ENCODE results near the gene ENDOU.
A peak's percentile ranks its signal among the peaks of the same experiment; 100 is the strongest.

The ENDOU gene, protein sequence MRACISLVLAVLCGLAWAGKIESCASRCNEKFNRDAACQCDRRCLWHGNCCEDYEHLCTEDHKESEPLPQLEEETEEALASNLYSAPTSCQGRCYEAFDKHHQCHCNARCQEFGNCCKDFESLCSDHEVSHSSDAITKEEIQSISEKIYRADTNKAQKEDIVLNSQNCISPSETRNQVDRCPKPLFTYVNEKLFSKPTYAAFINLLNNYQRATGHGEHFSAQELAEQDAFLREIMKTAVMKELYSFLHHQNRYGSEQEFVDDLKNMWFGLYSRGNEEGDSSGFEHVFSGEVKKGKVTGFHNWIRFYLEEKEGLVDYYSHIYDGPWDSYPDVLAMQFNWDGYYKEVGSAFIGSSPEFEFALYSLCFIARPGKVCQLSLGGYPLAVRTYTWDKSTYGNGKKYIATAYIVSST

DNA sequence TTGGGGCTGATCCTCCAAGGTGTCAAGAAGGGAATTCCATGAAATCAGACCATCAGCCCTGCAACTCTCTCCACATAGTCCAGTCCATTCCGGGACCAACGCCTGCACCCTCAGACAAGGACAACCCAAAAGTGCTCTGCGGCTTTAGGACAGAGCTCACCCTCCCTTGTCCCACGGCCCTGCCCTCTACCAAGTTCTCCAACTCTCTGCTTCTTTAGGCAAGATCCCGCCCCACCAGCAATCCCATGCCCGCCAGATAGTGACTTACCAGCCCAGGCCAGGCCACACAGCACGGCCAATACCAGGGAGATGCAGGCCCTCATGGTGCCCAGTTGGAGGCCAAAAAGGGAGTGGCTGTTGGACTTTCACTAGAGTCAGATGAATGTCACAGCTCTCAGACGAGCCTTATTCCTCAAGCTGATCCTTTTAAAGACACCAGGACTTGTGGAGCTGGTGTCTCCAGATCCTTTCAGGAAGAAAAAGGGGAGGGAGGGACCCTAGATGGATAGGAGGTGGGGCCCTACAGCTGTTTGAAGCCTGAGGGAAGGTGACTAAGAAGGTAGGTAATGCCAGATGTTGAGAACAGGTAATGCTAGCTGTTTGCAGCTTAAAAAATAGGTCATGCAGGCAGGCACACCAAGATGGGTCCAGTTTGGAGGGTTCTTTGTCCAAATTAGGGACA lies at the start of gene ENDOU:
ENDOU (minus strand) TSS at position 400 of the 682 bp plus-strand sequence; CDS start at position 323, 77 bp downstream.
- DNase-seq (ENCODE audit: low read depth) = no peak

- no peak for DNase-seq (ENCODE audit: low read depth)
These were observed 49.4 kb upstream of the ENDOU start for GRCh38 chr12:47774663-47775062.

DNA sequence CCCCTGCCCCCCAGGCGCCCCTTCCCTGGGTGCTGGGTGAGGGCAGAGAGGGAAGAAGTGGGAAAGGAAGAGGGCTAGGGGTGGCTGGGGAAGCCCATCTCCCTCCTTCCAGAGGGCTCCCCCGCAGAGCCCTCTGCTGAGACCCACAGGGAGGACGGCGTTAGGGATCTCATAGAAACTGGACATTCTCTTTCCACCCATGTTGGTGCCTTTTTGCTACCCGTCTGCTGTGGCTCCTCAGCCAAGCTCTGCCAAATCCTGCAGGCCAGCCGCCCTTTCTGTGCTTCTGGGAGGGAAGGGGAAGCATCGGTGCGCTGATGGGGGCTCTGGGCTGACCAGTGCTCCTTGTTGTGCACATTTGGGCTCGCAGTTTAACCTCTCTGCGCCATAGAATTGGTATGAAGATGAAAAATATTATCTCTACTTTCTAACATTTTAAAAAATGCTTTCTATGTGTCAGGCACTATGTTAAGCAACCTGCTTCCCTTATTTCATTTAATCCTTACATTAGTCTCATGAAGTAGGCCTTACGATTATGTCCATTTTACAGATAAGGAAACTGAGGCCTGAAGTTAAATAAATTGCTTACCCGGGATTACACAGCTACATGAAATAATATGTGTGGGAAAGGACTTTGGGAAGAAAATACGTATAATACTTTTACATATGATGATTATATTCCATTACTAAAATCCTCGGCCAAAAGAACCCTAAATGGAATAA lies 48.7 kb upstream of the ENDOU start:
- DNase-seq (ENCODE audit: low read depth) = no peak

DNA sequence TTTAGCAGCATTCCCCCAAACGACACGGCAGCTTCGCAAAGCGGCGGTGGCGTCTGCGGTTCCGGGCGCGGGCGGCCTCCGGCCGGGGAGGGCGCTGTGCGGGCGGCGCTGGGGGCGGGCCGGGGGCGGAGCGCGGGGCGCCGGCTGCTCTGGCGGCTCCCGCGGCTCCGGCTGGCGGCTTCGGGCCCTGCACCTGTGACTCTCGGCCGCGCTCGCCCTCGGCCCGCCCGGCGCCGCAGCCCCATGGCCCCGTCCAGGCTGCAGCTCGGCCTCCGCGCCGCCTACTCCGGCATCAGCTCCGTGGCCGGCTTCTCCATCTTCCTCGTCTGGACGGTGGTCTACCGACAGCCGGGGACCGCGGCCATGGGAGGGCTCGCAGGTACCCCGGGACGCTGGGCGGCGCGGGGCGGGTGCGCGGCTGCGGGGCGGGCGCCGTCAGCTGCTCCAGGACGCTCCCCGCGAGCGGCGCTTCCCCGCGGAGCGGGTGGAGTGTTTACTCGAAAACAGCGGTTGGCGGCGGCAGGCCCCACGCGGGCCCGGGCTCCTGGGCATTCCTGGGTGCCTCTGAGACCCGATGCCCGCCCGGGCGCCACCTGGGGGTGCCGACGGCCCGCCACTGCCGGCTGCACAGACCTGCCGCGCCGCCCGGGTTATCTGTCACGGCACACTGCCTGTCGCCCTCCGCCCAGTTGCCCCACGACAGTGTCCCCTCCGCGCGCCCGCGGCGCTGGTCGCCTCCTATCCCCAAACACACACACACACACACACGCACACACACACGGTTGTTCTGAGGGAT lies 48.0 kb upstream of the ENDOU start, which contains the start of gene SLC48A1:
SLC48A1 (plus strand) TSS at position 177 of the 796 bp plus-strand sequence; CDS start at position 244, 67 bp downstream.
- peak; percentile 28 for DNase-seq (ENCODE audit: low read depth)

GRCh38 chr12:47772738-47773061 lies 47.4 kb upstream of the ENDOU start:
- no peak for DNase-seq (ENCODE audit: low read depth)

GRCh38 chr12:47772094-47772660 lies 46.9 kb upstream of the ENDOU start:
- no peak for DNase-seq (ENCODE audit: low read depth)

GRCh38 chr12:47771304-47771703 lies 46.0 kb upstream of the ENDOU start:
- no peak for DNase-seq (ENCODE audit: low read depth)

GRCh38 chr12:47770086-47770726 lies 44.9 kb upstream of the ENDOU start:
- no peak for DNase-seq (ENCODE audit: low read depth)

DNA sequence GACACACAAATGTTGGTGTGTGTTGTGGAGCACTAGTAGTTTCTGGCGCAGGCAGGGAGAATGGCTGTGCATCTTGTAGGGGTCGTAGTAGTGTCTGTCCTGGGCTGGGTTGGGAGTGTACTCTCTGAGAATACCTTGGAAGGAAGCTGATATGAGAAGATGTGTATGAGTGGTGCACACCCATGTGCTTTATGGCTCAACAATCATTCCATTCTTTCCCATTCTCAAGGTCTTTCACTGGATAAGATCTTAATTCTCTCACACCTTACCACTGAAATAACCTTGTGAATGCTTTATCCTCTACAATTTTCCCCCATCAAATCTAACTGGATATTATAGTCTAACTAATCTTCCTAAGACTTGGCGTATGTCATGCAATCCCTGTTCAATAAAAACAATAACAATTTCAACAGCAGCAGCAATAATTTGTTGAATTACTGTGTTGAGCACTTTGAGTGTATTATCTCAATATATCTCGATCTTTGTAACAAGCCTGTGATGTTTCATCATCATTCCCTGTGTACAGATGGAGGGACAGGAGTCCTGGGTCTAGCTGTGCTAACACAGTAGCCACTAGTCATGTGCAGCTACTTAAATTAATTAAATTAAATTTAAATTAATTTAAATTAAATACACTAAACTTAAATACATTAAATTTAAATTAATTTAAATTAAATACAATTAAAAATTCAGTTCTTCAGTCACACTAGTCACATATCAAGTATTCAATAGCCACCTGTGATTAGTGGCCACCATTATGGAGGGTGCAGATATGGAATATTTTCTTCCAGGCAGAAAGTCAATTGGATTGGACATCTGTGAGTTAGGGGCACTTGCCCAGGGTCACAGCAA lies 44.2 kb upstream of the ENDOU start:
- DNase-seq (ENCODE audit: low read depth) = no peak

DNA sequence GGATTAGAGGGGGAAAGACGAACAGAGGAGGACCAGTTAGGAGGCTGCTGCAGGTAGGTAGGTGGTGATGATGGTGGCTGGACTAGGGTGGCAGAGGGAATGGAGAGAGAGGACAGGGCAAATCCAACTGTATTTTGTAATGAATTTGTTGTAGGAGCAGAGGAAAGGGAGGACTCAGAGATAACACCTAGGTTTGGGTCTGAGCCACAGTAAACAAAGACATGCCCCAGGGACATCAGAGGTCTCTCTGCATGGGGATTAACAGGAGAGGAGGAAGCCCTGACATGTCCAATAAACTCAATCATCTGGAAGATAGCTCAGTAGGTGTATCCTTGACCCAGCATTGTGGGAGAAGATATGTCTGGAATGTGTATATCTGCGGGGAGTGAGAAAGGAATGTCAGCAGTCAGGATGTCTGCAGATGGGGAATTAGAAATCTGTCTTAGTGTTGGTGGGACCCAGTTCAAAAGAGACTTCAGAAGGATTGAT lies 43.1 kb upstream of the ENDOU start:
- no peak for DNase-seq (ENCODE audit: low read depth)

DNA sequence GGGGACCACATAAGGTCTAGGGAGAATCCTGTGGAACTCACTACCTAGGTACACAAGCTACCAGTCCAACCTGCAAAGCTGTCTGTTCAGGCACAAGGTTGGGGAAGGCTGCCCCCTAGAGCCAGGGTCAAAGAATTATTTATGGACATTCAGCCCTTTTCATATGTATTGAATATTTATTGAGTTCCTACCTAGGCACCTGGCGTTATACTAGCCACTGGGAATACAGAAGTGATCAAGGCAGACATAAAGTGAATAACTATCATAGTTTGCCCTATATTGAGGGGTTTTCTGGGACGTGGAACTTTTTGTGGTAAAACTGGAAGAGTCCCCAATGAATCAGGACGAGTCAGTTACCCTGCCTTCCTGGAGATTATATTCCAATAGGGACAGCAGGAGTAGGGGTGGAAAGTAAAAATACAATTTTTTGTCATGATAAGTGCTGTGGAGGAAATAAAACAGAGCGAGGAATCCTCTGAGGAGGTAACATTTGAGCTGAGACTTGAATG lies 42.0 kb upstream of the ENDOU start:
- DNase-seq (ENCODE audit: low read depth) = no peak

DNA sequence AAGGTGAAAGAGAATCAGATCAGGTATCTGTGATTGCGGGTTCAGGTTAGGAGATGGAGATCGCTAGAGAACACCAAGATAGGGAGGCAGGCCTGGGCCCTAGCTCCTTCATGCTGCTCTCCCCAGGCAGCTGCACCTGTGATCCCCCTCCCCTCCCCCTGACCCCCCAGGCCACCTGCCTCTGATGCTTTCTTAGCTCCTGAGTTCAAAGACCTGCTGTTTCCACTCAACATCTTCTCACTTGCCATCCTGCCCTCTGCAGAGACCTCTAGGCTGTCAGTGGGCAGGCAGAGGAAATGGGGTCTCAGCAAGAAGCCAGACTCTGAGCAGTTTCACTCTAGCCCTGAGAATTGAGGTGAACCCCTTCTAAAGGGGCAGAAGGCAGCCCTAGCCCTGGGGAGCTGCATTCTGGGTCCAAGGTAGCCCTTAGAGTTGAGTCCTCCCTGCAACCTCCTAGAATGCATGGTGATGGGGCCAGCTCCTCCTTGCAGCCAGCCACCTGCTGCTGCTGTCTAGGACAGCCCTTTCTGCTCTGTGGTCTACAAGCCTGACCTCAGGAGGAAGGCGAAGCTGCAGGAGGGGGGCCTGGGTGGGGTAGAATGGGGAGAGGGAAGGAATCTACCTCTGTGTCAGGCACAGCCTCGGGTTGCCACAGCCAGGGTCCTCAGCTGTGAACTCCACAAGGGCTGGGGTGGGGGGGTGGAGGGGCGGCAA lies 41.4 kb upstream of the ENDOU start:
- DNase-seq (ENCODE audit: low read depth) = no peak

GRCh38 chr12:47763481-47764346 lies 38.4 kb upstream of the ENDOU start:
- DNase-seq (ENCODE audit: low read depth) = no peak

DNA sequence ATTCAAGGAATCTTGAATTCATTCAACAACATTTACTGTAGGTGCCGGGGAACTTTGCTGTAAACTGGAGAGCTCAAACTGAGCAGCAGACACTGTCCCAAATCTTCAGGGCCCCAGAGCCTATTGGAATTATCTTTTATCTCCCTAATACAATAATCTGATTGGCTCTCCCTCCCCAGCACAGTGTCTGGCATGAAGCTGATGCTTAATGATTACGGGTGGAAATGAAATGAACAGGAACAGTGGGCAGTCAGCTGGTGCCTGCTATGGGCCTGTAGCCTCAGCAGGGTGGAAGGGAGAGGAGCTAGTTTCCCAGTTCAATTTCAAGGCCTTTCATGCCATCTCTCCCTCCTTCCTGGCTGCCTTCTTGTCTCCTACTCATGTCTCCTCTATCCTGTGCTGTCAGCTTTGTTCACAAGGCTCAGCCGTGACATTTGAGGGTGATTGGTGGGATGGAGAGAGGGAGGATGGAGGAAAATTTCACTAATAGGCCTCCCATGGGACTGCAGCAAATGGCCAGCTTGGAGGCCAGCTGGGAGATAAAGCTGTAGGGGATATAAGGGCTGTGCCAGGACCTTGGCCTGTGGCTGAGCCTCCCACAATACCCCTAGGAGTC lies 37.7 kb upstream of the ENDOU start:
- no peak for DNase-seq (ENCODE audit: low read depth)

DNA sequence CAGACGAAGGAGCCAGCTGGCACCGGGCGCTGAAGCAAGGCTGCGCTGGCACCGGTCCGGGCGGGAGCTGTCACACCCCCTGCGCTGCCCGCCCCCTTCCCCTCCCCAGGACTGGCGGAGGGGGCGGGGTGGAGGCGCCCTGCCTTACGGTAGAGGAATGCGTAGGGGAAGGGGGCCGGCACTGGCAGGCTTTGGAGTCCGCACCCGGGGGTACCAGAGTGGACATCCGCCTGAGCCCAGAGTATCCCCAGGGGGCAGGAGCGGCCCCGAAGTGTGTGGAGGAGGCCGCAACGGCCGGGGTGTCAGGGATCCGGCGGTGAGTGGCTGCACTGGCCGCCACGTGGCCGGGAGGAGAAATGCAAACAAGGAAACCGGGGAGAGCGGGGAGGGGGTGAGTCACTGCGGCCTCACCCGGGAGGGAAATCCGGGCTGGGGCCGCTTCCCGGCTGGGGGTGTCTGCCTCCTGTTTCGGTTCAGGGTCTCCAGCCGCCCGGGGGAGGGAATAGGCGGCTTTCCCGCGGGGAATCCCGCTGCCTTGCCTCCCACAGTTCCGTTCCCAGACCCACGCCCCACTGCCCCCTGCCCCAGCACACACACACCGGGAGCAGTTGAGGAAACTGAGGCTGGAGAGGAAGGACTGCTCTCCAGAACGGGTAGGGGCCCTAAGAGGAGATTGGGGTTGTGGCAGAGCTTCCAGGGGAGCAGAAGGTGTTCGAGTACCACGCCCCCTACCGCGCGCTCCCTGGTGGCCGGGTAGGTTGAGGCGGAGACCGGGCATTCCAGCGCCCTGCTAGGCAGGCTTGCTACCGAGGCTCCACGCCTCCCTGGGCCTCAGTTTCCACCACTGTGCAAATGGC lies 33.8 kb upstream of the ENDOU start, which contains the start of gene RAPGEF3:
RAPGEF3 (minus strand) TSS at position 47 of the 857 bp plus-strand sequence. CDS start 324 bp downstream, outside the sequence.
- peak; percentile 69 for DNase-seq (ENCODE audit: low read depth)

GRCh38 chr12:47758584-47758833 lies 33.2 kb upstream of the ENDOU start:
- no peak for DNase-seq (ENCODE audit: low read depth)
